MCF 10A (cell line): ENCODE results near the gene BAG1. TPM values are rescaled to one million over a fixed set of nuclear protein-coding genes. Genes with fewer than 3 reads are reported as not detected.

ENCODE experiments used
- BruUV-seq: library from RNA; stranded (reverse); fragments of 400-500 nt; replicated peaks from 2 replicates; lab custom pipeline; 2021; lab: Mats Ljungman, UMichigan
- CTCF ChIA-PET: fragments of 300-600 bp; sonication (Branson Sonifier 250); formaldehyde crosslinking; extraction: SDS; loops from one replicate; lab custom pipeline; 2021; ENCODE audit warnings: antibody characterized with exemption, inconsistent platforms; lab: Yijun Ruan, JAX
- POLR2A ChIA-PET: fragments of 300-600, 350-650 bp; sonication (Branson Sonifier 250); formaldehyde crosslinking; extraction: SDS; loops from one replicate; lab custom pipeline; 2020; ENCODE audit warnings: antibody characterized with exemption, inconsistent platforms; lab: Yijun Ruan, JAX
- DNase-seq: peaks from one replicate; pipeline ENCODE4 v3.0.0-alpha.2; 2018; ENCODE audit not compliant: unreplicated experiment
- H3K27ac Mint-ChIP-seq: one replicate; pipeline ENCODE4 v1.8.0; 2022; ENCODE audit warnings: mild to moderate bottlenecking, low read depth, mixed read lengths; ENCODE audit not compliant: unreplicated experiment
- H3K27me3 Mint-ChIP-seq: one replicate; pipeline ENCODE4 v1.8.0; 2022; ENCODE audit warnings: mixed read lengths; ENCODE audit not compliant: insufficient read depth, unreplicated experiment
- H3K36me3 Mint-ChIP-seq: one replicate; pipeline ENCODE4 v1.8.0; 2022; ENCODE audit warnings: mild to moderate bottlenecking, moderate library complexity, mixed read lengths; ENCODE audit not compliant: insufficient read depth, unreplicated experiment
- H3K4me1 Mint-ChIP-seq: one replicate; pipeline ENCODE4 v1.8.0; 2022; ENCODE audit warnings: mixed read lengths; ENCODE audit not compliant: insufficient read depth, unreplicated experiment
- H3K4me3 Mint-ChIP-seq: one replicate; pipeline ENCODE4 v1.8.0; 2022; ENCODE audit warnings: mild to moderate bottlenecking, moderate library complexity, mixed read lengths; ENCODE audit not compliant: unreplicated experiment
- H3K9me3 Mint-ChIP-seq: one replicate; pipeline ENCODE4 v1.8.0; 2022; ENCODE audit warnings: mixed read lengths; ENCODE audit not compliant: unreplicated experiment
- intact Hi-C: fragments of 100-400 bp; cut with micrococcal nuclease; formaldehyde crosslinking; loops from 2 replicates; pipeline ENCODE4 v1.14.1; 2022
- total RNA-seq: library from RNA; stranded (reverse); gene quantifications from 2 replicates; pipeline ENCODE4 v1.2.3, GENCODE V29; 2022
- TF ChIP-seq, protein P1 (sequence below): fragments of 200-600 bp; IDR thresholded peaks from one replicate; pipeline ENCODE4 v1.8.0; 2022; ENCODE audit warnings: antibody characterized with exemption, mild to moderate bottlenecking; ENCODE audit not compliant: unreplicated experiment

Gene BAG1
- total RNA-seq, 1 experiment from 2014 or later: 91.8 TPM

- POLR2A ChIA-PET: interaction anchor here (1.2 to 13.7 kb wide), 3 partner anchors 10 to 17 kb away, joined by 4 to 259 read pairs (median 45); partner anchors contain the start of gene SPINK4
- TF ChIP-seq, protein P1, sequence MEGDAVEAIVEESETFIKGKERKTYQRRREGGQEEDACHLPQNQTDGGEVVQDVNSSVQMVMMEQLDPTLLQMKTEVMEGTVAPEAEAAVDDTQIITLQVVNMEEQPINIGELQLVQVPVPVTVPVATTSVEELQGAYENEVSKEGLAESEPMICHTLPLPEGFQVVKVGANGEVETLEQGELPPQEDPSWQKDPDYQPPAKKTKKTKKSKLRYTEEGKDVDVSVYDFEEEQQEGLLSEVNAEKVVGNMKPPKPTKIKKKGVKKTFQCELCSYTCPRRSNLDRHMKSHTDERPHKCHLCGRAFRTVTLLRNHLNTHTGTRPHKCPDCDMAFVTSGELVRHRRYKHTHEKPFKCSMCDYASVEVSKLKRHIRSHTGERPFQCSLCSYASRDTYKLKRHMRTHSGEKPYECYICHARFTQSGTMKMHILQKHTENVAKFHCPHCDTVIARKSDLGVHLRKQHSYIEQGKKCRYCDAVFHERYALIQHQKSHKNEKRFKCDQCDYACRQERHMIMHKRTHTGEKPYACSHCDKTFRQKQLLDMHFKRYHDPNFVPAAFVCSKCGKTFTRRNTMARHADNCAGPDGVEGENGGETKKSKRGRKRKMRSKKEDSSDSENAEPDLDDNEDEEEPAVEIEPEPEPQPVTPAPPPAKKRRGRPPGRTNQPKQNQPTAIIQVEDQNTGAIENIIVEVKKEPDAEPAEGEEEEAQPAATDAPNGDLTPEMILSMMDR: no peak
- no peak overlapping the region for H3K27ac Mint-ChIP-seq
- BruUV-seq: no TSS peak
- no peaks in the 10 kb centered on the region for H3K9me3 Mint-ChIP-seq
- peaks cover 21% of the 10 kb centered on the region for H3K4me1 Mint-ChIP-seq
- intact Hi-C loops: no loop called here
- H3K27me3 Mint-ChIP-seq: no peaks in the 10 kb centered on the region
- peaks cover 27% of the 10 kb centered on the region for H3K36me3 Mint-ChIP-seq
- DNase-seq: no peak
- H3K4me3 Mint-ChIP-seq: no peak overlapping the region
- CTCF ChIA-PET: interaction anchor here (1.5 kb wide), 1 partner anchor 11 kb away, joined by 4 read pairs; no protein-coding TSS in a partner anchor
Observed at GRCh38 chr9:33246269-33246860, 18.1 kb downstream of the BAG1 start.

DNA sequence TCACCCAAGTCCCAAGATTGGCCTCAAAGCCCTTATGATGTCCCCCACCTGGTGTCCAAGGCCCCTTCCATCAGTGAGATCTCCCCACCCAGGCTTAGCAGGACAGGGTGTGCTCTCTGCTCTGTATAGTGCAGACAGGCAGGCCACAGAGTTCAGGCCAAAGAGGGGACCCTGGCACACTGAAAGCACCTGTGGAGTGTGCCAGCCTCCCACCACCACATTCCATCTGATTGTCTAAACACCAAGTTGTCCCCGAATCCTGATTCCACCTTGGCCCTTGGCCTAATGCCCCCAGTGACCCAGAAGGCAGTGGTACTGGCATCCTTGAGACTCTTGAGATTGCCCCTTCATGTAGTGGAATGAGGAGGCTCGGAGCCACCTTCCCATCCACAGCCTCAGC, 19.2 kb downstream of the BAG1 start:
- DNase-seq: no peak
- ChIA-PET POLR2A (interaction anchor here (4.3 kb wide), 1 partner anchor 12 kb away, joined by 45 read pairs; no protein-coding TSS in a partner anchor), CTCF (interaction anchor here (1.5 kb wide), 1 partner anchor 10 kb away, joined by 4 read pairs; no protein-coding TSS in a partner anchor)
- no peaks in the 10 kb centered on the region for H3K9me3 Mint-ChIP-seq
- no peak overlapping the region for H3K4me3 Mint-ChIP-seq
- no TSS peak for BruUV-seq
- intact Hi-C loops: no loop called here
- peaks cover 10% of the 10 kb centered on the region for H3K4me1 Mint-ChIP-seq
- peaks cover 23% of the 10 kb centered on the region for H3K36me3 Mint-ChIP-seq
- TF ChIP-seq, protein P1: no peak
- no peaks in the 10 kb centered on the region for H3K27me3 Mint-ChIP-seq
- no peak overlapping the region for H3K27ac Mint-ChIP-seq

DNA sequence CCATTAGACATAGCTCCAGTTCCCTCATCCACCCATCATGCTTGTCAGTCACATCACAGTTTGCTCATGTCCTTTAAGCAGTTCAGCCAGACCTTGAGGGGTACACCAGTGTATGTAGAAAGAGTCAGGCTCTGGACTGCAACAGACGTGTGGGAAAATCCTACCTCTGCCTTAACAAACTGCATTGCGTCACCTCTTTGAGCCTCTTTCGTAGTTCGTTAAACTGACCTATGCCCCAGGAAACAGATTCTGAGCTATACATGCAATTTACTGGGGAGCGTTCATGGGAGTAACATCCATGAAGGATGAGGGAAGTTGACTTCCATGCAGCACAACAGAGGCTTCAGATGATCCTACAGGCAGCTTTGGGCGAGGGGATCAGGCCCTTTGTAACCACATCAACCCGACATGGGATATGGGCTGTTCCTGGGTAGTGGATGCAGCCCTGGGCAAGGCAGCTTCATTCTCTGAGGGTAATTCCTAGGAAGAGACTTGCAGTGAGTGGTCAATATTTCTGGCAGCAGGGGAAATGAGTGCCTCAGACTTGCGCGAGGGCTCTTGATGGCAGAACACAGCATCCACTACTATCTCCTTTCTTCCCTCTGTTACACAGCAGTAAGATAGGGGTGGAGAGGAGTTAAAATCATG, 20.2 kb downstream of the BAG1 start:
- CTCF ChIA-PET: interaction anchor here (0.5 to 1.6 kb wide), 3 partner anchors 10 to 181 kb away, joined by 3 to 8 read pairs (median 7); no protein-coding TSS in a partner anchor
- POLR2A ChIA-PET: interaction anchor here (0.9 to 4.3 kb wide), 3 partner anchors 9 to 20 kb away, joined by 4 to 45 read pairs (median 6); partner anchors contain the start of genes BAG1 and CHMP5
- Mint-ChIP-seq H3K27me3 (no peaks in the 10 kb centered on the region), H3K27ac (no peak overlapping the region), H3K4me1 (peaks cover 6% of the 10 kb centered on the region), H3K9me3 (no peaks in the 10 kb centered on the region), H3K36me3 (peaks cover 13% of the 10 kb centered on the region), H3K4me3 (no peak overlapping the region)
- no peak for DNase-seq
- intact Hi-C loops: no loop called here
- TF ChIP-seq, protein P1: no peak
- no TSS peak for BruUV-seq

DNA sequence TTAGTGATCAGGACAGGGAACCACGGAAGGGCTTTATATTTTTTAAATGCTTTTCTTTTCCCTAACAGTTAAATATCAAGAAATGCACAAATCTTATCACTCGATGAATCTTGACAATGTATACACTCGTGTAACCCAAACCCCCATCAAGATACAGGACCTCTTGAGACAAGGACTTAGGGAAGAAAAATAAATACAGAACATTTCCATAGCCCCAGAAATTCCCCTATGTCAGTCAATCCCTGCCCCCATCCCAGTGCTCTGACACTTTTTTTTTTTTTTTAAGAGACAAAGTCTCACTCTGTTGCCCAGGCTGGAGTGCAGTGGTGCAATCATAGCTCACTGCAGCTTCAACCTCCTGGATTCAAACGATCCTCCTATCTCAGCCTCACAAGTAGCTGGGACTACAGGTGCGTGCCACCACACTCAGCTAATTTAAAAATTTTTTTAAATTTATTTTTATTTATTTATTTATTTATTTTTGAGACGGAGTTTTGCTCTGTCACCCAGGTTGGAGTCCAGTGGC, 21.8 kb downstream of the BAG1 start:
- POLR2A ChIA-PET: interaction anchor here (0.9 to 13.4 kb wide), 4 partner anchors 9 to 231 kb away, joined by 3 to 259 read pairs (median 24); partner anchors contain the start of gene NOL6
- TF ChIP-seq, protein P1: no peak
- BruUV-seq: no TSS peak
- intact Hi-C loops: no loop called here
- H3K27me3 Mint-ChIP-seq: no peaks in the 10 kb centered on the region
- H3K9me3 Mint-ChIP-seq: no peaks in the 10 kb centered on the region
- no peak for DNase-seq
- H3K36me3 Mint-ChIP-seq: peaks cover 13% of the 10 kb centered on the region
- no peak overlapping the region for H3K27ac Mint-ChIP-seq
- CTCF ChIA-PET: interaction anchor here (1.0 to 1.6 kb wide), 3 partner anchors 10 to 44 kb away, joined by 3 to 7 read pairs (median 4); no protein-coding TSS in a partner anchor
- H3K4me1 Mint-ChIP-seq: peaks cover 6% of the 10 kb centered on the region
- no peak overlapping the region for H3K4me3 Mint-ChIP-seq
